ENCODE data around the gene SEMA3G.

The SEMA3G gene

DNA sequence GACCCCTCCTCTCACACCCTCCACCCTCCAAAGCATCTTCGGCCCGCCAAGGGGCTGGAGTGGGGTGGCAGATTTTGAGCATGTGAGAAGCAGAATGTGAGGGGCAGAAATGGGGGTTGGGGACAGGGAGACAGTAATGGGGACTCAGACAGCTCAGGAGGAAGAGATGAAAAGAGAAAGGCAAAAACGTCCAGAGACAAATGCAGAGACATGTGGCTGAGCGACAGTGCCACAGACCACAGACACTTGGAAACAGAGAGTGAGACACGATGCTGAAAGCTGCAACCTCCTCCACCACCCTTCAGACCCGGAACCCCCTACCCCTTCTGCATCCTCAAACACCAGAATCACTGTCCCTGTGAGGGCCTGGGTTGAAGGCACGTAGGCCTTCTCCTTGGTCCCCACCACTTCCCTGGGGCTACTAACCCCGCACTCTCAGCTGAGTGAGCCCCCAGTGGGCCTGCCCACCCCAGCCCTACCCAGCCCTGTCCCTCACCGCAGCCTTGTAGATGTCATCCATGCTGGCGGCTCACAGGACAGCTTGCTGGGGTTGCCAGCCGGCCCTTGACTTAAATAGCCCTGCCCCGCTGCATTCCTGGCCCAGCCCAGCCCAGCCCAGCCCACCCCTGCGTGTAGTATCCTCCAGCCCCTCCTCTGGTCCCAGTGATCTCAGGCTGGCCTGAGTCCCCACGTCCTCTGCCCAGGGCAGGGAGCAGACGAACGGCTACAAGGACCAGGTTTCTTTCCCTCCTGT lies 8.8 kb upstream of the SEMA3G start, which contains the start of gene TNNC1:
TSS of gene TNNC1 (minus strand) at position 546 of the 754 bp plus-strand sequence. CDS start at position 520, 26 bp downstream.
- no peak for DNase-seq (ENCODE audit: low spot score)

DNA sequence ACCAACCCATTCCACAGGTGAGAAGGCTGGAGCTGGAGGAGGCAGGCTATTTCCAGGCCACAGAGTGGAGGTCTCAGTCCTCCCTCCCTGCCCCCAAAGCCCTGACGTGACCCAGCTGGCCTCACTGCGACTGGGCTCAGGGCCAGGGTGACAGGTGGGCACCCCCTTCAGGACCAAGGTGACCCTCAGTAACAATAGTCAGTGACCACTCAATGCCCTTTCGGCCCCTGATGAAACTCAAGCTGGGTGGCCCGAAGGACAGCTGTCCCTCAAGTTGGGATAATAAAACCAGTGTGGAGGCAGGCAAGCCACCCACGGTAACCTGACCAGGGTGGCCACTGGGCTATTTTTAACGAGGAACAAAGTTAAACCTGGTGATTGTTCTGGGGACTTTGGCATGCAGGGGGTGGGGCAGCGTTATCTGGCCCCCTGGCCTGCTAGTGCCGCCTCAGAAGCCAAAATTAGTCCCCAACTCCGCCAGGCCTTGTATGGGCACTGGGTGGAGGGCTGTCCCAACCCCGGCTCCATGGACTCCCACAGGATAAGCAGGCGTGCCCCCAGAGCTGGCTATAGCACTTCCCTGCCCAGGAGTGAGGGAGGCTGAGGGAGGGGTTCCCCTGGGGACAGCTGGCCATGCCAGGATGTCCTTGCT lies 7.8 kb upstream of the SEMA3G start:
- DNase-seq (ENCODE audit: low spot score) = no peak

DNA sequence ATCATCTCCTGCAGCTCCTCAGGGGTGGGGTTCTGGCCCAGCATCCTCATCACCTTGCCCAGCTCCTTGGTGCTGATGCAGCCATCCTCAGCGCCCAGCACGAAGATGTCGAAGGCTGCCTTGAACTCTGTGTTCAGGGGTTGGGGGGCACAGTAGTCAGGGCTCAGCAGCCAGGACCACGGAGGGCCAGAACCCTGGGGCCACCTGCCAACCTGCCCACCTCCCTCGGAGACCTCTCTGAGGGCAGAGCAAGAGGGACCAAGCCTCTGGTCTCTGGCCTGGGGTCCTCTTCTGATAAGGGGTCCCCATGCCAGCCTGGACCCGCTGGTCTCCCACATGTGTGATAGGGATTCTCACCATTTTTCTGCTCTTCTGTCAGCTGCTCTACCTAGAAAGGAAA lies 7.2 kb upstream of the SEMA3G start:
- DNase-seq (ENCODE audit: low spot score) = no peak

DNA sequence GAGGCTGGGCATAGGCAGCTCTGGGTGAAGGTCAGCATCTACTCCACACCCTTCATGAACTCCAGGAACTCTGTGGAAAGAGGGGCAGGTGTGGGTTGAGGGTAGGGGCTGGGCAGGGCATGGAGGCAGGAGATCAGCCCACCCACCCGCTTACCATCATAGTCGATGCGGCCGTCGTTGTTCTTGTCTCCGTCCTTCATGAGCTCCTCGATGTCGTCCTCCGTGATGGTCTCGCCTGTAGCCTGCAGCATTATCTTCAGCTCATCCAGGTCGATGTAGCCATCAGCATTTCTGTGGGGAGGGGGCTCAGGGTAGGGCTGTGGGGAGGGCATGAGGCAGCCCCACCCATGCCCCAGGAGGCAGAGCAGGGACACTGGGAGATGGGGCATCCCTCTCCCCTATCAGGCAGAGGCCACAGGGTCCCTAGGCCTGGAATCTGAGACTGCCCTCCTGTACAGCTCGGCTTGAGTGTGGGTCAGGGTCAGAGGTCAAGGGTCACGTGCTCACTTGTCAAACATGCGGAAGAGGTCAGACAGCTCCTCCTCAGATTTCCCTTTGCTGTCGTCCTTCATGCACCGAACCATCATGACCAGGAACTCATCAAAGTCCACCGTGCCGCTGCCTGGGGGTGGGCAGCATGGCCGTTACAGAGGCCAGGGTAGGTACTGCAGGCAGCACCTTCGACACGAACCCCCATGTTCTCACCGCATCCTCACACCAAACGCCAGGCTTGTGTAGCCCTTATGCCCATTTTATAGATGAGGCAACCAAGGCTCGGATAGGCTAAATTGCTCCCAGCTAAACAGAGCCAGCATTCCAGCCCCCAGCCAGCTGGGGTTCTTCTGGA lies 6.6 kb upstream of the SEMA3G start:
- DNase-seq (ENCODE audit: low spot score) = no peak

DNA sequence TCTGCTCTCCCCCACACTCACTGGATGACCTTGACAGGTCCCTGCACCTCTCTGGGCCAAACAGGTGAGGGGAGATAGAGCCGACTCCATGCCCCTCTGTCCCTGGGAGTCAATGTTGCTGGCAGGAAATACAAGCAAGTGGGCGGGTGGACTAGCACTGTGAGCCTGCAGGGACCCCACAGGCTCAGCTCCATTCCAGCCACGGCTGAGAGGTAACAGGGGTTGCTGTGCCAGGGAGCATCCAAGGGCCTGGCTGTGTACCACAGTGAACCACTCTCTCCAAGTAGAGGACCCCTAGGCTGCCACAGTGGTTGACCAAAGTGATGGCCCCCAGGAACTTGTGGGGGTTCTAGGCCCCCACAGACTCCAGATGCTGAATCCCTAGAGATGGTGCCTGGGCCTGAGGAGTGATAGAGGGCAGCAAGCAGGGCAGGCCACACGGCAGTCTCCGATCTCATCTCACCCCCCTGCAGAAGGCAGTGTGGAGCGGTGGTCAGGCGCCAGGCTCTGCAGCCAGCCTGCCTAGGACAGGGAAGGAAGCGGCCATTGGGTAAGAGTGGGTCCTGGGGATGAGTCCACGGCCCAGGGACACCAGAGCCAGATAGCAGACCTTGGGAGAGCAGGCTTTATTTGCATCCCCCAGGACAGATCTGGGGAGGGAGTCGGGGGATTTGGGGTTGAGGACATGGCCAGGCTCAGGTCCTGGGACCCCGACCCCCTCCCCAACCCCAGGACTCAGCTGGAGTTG lies 5.8 kb upstream of the SEMA3G start:
- DNase-seq (ENCODE audit: low spot score) = no peak

DNA sequence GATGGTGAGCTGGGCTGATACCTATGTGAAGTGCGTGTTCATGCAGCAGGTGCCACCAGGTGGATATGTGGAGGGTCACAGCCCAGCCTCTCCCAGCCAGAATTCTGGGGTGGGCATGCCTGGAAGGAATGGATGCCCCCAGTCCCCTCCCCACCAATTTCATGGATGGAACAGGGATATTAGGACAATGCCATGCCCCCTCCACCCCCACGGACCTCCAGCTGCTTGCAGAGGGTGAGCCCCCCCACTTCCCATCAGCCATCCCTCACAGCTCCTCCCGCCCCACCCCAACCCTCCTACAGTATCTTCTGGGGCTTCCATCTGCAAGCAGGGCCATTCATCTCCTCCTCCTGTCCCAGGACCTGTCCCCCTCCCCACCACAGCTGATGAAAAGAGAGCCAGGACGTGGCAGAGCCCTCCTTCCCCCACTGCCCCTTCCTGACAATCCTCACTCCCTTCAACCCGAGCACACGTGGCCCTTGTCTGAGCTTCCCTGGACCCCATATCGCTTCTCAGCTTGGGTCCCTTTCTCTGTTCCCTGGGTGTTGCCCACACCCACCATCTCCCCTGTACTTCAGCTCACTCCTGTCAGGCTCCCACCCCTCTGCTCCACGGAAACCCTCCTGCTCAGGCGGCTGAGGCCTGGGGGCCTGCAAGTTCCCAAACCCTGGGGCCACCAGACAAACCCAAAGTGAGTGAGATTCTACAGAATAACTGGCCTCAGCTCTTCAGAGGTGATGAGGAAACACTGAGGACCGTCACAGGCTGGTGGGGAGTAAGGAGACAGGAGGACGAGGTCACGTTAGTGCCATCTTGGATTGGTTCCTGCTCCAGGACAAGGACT lies 2.8 kb upstream of the SEMA3G start:
- DNase-seq (ENCODE audit: low spot score) = no peak

DNA sequence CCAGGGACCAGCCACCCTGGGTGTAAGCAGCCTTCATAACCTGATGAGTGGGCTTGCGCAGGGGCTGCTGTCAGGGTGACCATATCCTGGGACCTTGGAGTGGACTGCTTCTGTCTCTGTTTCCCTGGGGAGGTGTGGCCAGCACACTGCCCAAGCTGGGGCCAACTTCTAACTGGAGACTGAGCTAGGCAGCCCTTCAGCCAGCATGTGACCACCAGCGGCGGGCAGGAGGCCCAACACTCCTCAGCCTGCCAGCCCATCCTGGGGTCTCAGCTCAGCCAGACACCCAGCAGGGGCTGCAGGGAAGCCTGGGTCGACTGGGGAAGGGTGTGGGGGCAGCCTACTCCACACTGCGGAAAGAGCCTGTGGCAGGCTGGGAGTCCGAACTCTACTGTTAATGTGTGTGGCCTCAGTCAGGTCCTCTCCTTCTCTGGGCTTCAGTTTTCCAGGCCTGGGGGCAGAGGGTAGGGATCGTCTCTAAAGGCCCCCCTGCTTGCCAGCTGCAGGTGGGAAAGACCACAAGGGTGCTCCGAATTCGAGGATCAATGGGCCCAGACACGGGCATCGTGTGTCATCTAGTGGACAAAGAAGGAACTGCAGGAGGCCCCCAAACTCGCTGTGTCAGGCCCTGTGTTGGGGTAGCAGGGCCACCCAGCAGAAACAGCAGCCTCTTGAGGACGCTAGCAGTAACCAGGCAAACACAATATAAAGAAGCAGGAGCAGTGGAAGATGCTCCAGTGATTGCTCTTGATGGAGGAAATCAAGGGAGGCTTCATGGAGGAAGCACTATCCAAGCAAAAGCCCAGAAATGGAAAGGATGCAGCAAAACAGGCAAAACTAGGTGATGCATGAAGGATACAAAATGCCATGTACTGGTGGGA lies 2.0 kb upstream of the SEMA3G start:
- DNase-seq (ENCODE audit: low spot score) = peak; percentile 45

DNA sequence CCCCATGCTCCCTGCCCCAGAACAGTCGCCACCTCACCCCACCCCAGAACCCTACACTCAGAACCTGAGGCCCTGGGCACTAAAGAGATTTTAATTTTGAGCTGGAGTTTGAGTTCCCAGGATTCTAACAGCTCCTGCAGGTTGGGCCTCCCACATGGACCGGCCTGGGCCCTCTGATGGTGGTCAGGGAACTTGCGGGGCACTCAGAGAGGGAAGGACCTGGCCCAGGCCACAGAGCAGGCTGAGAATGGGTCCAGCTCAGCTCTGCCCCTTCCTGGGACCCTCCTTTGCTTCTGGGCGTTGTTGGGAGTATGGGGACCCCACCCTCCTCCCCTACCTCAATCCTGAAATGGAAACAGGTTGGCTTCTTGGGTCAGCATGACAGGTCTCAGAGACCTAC lies 1.1 kb upstream of the SEMA3G start:
- no peak for DNase-seq (ENCODE audit: low spot score)

DNA sequence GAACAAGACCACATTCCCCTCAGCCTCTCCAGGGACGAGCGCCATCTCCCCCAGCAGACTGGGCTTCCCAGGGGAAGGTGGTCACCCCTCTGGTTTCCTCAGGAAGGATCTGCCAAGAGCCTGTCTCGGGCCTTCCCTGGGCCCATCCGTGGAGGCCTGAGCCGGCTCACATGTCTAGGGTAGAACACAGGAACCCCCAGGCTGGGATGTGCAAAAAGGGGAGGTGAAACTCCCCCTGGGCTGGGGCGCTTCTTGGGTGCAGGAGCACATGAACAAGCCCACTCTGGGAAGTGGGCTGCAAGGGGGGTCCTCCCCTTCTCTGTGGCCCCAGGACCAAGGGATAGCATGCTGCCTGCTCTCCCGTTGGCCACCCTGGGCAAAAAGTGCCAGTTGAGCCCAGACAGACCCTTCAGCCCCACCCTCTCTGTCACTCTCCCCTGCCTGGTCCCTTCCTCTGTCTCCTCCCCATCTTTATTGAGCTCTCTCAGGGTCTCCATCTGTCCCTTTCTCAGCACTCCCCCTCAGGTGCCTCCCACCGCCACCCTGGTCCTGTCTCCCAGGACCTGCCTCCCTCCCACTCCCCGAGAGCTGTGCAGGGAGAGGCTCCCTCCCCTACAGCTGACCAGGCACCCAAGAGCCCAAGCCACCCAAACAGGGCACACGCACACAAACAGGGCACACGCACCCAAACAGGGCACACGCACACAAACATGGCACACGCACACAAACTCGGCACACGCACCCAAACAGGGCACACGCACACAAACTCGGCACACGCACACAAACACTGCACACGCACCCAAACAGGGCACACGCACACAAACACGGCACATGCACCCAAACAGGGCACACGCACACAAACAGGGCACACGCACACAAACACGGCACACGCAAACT lies 864 bp downstream of the SEMA3G start:
- no peak for DNase-seq (ENCODE audit: low spot score)

DNA sequence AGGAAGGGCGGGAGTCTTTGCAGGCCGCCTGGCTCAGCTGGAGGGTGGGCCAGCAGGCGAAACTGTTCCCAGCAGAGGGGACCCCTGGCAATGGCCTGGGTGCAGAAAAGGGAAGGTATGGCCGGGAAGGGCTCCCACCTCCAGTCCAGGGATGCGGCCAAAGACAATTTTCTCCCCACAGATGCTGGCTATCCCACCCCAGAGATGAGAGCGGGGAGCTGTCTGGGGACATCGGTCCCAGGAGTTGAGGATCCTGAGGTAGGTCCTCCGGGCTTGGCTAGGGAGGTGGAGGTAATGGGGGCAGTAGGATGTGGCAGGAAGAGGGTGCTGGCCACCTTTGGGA lies 1.7 kb downstream of the SEMA3G start:
- DNase-seq (ENCODE audit: low spot score) = no peak

DNA sequence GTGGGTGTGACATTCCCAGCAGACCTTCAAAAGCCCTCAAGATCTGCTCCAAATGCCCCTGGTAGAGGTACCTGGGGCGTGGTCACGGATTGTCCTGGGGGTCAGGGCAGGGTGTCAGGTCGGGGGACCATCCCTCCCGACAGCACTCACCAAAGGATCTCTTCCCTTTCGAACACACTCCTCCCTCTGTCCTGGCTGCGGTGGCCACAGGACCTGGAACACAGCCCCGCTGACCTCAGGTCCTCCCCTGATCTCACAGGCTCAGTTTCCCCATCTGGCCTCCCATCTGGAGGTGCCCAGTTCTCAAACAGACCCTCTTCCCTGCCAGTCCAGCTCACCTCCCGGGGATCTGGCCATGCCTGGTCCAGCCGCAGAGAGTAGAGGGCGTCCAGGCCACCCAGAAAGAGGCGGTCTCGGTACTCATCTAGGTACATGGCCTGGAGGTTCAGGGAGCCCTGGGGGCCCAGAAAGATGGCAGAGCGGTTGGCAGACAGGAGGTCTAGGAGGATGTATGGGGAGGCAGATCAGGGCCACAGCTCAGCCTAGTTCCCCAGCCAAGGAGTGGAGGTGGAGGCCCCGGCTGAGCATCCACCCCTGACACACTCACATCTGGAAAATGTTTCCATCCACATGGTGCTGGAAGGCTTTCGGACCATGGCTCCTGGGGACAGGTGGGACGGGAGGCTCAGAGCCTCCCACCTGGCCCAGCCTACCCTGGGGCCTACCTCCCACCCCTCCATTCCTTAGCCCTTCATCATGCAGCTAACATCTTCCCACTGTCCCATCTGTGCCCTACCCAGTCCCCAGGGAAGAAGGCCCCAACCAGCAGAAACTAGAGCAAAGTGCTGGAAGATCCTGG lies 2.3 kb downstream of the SEMA3G start:
- DNase-seq (ENCODE audit: low spot score) = no peak

DNA sequence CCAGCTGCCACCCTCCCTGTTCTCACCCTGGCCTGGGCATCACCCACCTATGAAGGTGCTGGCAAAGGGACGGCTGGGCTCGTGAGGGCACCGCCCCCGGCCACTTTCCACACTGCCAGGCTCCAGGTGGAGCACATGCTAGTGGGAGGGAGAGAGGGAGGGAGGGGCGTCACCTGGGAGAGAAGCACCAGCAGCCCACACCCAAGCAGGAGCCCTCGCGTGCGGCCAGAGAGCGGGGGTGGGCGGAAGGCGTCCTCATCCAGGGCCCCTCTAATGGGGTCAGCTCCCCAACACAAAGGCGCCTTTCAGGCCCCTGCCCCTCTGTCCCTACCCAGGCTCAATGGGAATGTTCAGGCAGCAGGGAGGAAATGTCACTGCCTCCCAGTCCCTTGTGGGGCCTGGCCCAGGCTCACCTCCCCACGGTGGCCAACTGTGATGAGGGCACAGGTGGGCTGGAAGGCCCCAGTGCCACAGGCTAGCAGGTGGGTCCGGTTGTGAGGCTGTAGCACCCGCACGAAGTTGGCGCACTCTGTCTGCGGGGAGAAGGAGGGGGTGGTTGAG lies 3.1 kb downstream of the SEMA3G start:
- no peak for DNase-seq (ENCODE audit: low spot score)

DNA sequence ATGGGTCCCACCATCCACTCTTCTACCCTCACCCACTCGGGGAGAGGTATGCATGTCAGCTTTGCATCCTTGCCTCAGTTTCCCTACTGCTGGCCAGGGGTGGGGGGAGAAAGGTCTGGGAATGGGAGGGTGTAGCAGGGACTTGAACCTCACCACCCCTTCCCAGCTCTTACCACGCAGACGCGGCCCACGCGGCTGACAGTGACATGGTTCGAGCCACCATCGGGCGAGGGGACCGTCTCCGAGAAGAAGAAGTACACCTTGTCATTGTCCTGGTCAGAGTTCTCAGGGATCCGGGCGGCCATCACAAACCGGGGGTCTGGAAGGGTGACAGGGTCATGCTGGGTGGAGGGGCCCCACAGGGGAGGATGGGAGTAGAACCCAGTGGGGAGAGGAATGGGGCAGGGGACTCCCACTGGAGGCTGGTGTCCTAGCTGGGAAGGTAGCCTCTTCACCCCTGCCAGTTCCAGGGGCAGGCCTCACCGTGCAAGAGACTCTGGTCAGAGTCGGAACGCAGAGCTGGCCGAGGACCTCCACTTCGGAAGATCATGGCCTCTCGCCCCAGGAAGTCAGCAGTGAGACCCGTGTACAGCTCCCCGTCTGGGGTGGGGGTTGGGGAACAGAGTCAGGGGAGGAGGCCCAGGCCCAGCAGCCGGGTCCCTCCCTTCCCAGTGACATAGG lies 3.7 kb downstream of the SEMA3G start:
- DNase-seq (ENCODE audit: low spot score) = no peak

DNA sequence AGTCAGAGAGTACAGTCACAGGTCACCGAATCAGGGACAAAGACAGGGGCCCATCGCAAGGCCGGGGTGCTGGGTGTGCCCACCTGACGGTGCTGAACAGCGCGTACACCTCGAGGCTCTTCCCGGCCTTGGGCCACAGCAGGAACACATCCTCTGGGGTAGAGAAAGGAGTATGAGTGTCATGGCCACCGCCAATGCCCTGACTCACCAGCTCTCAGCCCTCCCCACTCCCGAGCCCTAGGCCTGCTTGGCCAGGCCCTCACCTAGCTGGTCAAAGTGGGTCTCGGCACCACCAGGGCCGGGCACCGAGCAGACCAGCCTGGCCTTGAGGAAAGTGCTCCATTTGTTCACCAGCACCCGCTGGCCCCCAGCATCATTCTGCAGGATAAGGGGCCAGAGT lies 4.2 kb downstream of the SEMA3G start:
- DNase-seq (ENCODE audit: low spot score) = no peak

DNA sequence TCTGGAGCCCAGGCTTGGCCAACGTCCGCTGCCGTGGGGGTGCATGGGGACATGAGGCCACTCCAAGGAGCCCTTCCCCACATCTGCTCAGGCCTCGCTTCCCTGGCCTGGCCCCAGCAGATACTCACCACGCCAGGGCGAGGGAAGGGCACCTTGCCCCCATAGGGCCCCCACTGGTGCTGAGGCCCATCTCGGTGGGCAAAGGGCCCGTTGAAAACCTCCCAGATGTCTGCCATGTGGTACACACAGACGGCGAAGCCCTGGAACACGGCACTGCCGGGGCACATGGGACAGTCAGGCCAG lies 4.7 kb downstream of the SEMA3G start:
- DNase-seq (ENCODE audit: low spot score) = no peak

DNA sequence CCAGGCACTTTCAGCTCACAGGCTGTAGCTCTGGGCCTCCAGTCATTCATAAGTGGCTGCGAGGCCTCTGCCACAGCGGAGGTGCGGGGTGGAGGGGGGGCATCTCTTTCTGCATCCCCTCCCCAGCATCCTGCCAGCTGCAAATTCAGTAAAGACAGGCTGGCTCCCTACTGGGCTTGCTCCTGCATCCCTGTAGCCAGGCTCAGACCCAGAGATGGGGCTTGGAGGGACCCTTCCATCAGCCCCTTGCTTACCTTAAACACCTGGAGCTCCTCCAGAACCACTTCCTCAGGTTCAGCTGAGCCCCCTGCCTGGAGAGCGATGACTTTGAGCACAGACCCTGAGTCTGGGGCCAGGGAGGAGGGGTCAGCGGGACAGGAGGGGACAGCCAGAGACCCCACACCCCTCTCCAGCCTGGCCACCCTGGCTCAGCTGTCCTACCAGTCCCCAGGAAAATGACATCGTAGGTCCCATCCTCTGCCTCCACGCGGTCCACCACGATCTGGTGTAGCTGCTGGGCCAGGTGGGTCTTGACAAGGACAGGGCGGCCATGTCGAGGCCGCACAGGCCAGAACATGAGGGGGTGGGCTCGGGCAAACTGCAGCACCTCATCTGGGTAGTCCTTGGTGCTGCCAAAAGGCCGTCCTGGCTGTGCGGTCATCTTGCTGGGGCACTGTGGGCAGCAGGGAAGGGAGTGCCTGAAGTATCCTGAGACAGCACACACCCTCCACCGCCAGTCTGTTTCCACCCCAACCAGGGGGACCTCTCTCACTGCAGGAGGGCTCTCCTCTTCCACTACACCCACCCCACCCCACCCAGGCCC lies 5.3 kb downstream of the SEMA3G start:
- no peak for DNase-seq (ENCODE audit: low spot score)
